OCI-LY1 (cell line): ENCODE measurements around the gene GTF3C5.

Source experiments
- H2AFZ ChIP-seq: fragments of 200-600 bp; sonication (generic), shearing (Covaris generic); 2 replicates; pipeline ENCODE4 v1.6.0; 2014; ENCODE audit warnings: antibody characterized with exemption, mild to moderate bottlenecking, low read length
- H3F3A ChIP-seq: fragments of 200-600 bp; sonication (generic), shearing (Covaris generic); 2 replicates; pipeline ENCODE4 v1.6.0; 2014; ENCODE audit warnings: mild to moderate bottlenecking, antibody characterized with exemption, low read length, moderate library complexity; ENCODE audit not compliant: insufficient read depth
- H3K27ac ChIP-seq: fragments of 200-600 bp; sonication (generic); 2 replicates; pipeline ENCODE4 v1.5.1; 2014; ENCODE audit warnings: low read length, mixed run types, mild to moderate bottlenecking, low read depth; ENCODE audit not compliant: poor library complexity, severe bottlenecking
- H3K27me3 ChIP-seq: fragments of 200-600 bp; sonication (generic); 2 replicates; pipeline ENCODE4 v1.6.0; 2014; ENCODE audit warnings: antibody characterized with exemption, mild to moderate bottlenecking, low read length, moderate library complexity; ENCODE audit not compliant: insufficient read depth
- H3K36me3 ChIP-seq: fragments of 200-600 bp; sonication (generic); 2 replicates; pipeline ENCODE4 v1.6.1; 2014; ENCODE audit warnings: mild to moderate bottlenecking, antibody characterized with exemption, low read length, moderate library complexity, mixed read lengths; ENCODE audit not compliant: insufficient read depth
- H3K4me1 ChIP-seq: fragments of 200-600 bp; sonication (generic); 2 replicates; pipeline ENCODE4 v1.5.1; 2014; ENCODE audit warnings: mild to moderate bottlenecking, low read length, moderate library complexity; ENCODE audit not compliant: insufficient read depth, severe bottlenecking
- H3K4me2 ChIP-seq: fragments of 200-600 bp; sonication (generic), shearing (Covaris generic); 2 replicates; pipeline ENCODE4 v1.6.1; 2014; ENCODE audit warnings: low read length
- H3K4me3 ChIP-seq: fragments of 200-600 bp; sonication (generic); 2 replicates; pipeline ENCODE4 v1.5.1; 2014; ENCODE audit warnings: low read length, low read depth, mild to moderate bottlenecking, mixed read lengths; ENCODE audit not compliant: poor library complexity, severe bottlenecking
- H3K79me2 ChIP-seq: fragments of 200-600 bp; shearing (Covaris generic); 2 replicates; pipeline ENCODE4 v1.6.1; 2016; ENCODE audit warnings: mixed run types, low read length, mixed read lengths; ENCODE audit not compliant: insufficient read depth
- H3K9ac ChIP-seq: fragments of 200-600 bp; sonication (generic), shearing (Covaris generic); 2 replicates; pipeline ENCODE4 v1.6.1; 2014; ENCODE audit warnings: mild to moderate bottlenecking, low read length, mixed read lengths
- H3K9me2 ChIP-seq: fragments of 200-600 bp; sonication (generic), shearing (Covaris generic); 2 replicates; pipeline ENCODE4 v1.6.1; 2014; ENCODE audit warnings: low read depth, mild to moderate bottlenecking, low read length, mixed read lengths
- H3K9me3 ChIP-seq: fragments of 200-600 bp; shearing (Covaris generic); 2 replicates; pipeline ENCODE4 v1.6.1; 2014; ENCODE audit warnings: low read length, mixed read lengths
- H4K20me1 ChIP-seq: fragments of 200-600 bp; sonication (generic), shearing (Covaris generic); 2 replicates; pipeline ENCODE4 v1.6.0; 2016; ENCODE audit warnings: mild to moderate bottlenecking, low read length; ENCODE audit not compliant: insufficient read depth
- EZH2 ChIP-seq: fragments of 200-600 bp; sonication (generic), shearing (Covaris generic); IDR thresholded peaks from 2 replicates; pipeline ENCODE4 v1.8.0; 2017; ENCODE audit warnings: borderline replicate concordance, mixed run types, mild to moderate bottlenecking, antibody characterized with exemption, low read length, moderate library complexity, mixed read lengths
- TF ChIP-seq, protein P1 (sequence below): fragments of 200-600 bp; sonication (generic), shearing (Covaris generic); IDR thresholded peaks from 2 replicates; pipeline ENCODE4 v1.5.1; 2017; ENCODE audit warnings: mild to moderate bottlenecking, antibody characterized with exemption, low read length, moderate library complexity, mixed read lengths

Gene GTF3C5

GRCh38 chr9:133026426-133026825 lies 4.4 kb upstream of the GTF3C5 start:
- Histone ChIP-seq H3K27ac (no peak overlapping the region), H2AFZ (no peak overlapping the region), H3F3A (no peaks in the 10 kb centered on the region), H3K9ac (no peak overlapping the region), H4K20me1 (no peaks in the 10 kb centered on the region), H3K4me2 (no peak overlapping the region), H3K9me2 (no peaks in the 10 kb centered on the region), H3K9me3 (no peaks in the 10 kb centered on the region), H3K4me1 (peaks cover 22% of the 10 kb centered on the region), H3K79me2 (peaks cover 4% of the 10 kb centered on the region), H3K4me3 (no peak overlapping the region), H3K36me3 (no peaks in the 10 kb centered on the region), H3K27me3 (no peaks in the 10 kb centered on the region)
- TF ChIP-seq, protein P1, sequence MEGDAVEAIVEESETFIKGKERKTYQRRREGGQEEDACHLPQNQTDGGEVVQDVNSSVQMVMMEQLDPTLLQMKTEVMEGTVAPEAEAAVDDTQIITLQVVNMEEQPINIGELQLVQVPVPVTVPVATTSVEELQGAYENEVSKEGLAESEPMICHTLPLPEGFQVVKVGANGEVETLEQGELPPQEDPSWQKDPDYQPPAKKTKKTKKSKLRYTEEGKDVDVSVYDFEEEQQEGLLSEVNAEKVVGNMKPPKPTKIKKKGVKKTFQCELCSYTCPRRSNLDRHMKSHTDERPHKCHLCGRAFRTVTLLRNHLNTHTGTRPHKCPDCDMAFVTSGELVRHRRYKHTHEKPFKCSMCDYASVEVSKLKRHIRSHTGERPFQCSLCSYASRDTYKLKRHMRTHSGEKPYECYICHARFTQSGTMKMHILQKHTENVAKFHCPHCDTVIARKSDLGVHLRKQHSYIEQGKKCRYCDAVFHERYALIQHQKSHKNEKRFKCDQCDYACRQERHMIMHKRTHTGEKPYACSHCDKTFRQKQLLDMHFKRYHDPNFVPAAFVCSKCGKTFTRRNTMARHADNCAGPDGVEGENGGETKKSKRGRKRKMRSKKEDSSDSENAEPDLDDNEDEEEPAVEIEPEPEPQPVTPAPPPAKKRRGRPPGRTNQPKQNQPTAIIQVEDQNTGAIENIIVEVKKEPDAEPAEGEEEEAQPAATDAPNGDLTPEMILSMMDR, result no peak
- no peak for TF ChIP-seq EZH2

DNA sequence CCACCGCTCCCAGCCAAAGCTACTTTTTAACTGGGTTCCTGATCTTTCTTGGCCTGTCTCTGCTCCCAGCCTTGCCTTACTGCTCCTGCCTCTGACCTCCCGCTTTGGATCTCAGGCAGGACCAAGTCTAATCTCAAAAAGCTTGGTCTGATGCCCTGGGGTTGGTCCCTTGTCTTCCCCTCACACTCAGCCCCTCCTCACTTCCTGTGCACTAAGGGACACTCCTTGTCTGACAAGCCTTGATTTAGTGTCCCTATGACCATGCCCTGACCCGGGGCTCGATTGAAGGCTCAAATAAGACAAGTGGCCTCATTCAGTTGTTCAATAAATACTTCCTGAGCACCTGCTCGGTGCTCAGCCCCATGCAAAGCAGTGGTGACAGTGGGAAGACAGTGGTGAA lies 3.7 kb upstream of the GTF3C5 start:
- H3K4me1 ChIP-seq, result peaks cover 27% of the 10 kb centered on the region
- no peak overlapping the region for H3K27ac ChIP-seq
- H3K27me3 ChIP-seq, result no peaks in the 10 kb centered on the region
- H4K20me1 ChIP-seq, result no peaks in the 10 kb centered on the region
- H3K9ac ChIP-seq, result no peak overlapping the region
- H3F3A ChIP-seq, result no peaks in the 10 kb centered on the region
- no peaks in the 10 kb centered on the region for H3K36me3 ChIP-seq
- TF ChIP-seq, protein P1, result no peak
- no peak for TF ChIP-seq EZH2
- H3K4me2 ChIP-seq, result no peak overlapping the region
- H2AFZ ChIP-seq, result no peak overlapping the region
- peaks cover 11% of the 10 kb centered on the region for H3K79me2 ChIP-seq
- H3K9me3 ChIP-seq, result no peaks in the 10 kb centered on the region
- H3K4me3 ChIP-seq, result no peak overlapping the region
- H3K9me2 ChIP-seq, result no peaks in the 10 kb centered on the region

- no peaks in the 10 kb centered on the region for H3K9me3 ChIP-seq
- TF ChIP-seq, protein P1, result no peak
- no peak for TF ChIP-seq EZH2
- H4K20me1 ChIP-seq, result no peaks in the 10 kb centered on the region
- no peak overlapping the region for H3K27ac ChIP-seq
- no peak overlapping the region for H2AFZ ChIP-seq
- no peak overlapping the region for H3K9ac ChIP-seq
- no peak overlapping the region for H3K4me2 ChIP-seq
- no peak overlapping the region for H3K4me3 ChIP-seq
- no peaks in the 10 kb centered on the region for H3K9me2 ChIP-seq
- H3K36me3 ChIP-seq, result peaks cover 5% of the 10 kb centered on the region; the same call in 1 of the 2 replicates
- peaks cover 26% of the 10 kb centered on the region for H3K4me1 ChIP-seq
- H3F3A ChIP-seq, result no peaks in the 10 kb centered on the region
- H3K79me2 ChIP-seq, result peaks cover 22% of the 10 kb centered on the region
- H3K27me3 ChIP-seq, result no peaks in the 10 kb centered on the region
Measured at GRCh38 chr9:133028221-133028620, 2.6 kb upstream of the GTF3C5 start.
